ENCODE data around the gene PTPA. TPM values are rescaled to one million over a fixed set of nuclear protein-coding genes. Genes with fewer than 3 reads are reported as not detected.

The PTPA gene
- total RNA-seq, 2 donors from 2014 or later = 94.5 to 142 TPM

- DNase-seq = no peak
- no peaks in the 10 kb centered on the region for H3K36me3 ChIP-seq
- intact Hi-C loops (cut with DNase I) = no loop called here
- H3K4me3 ChIP-seq = no peak overlapping the region
- H3K4me1 ChIP-seq = peaks cover 14% of the 10 kb centered on the region
- no peak overlapping the region for H3K27ac ChIP-seq
- no peaks in the 10 kb centered on the region for H3K27me3 ChIP-seq
- no peak overlapping the region for H3K9ac ChIP-seq (ENCODE audit: low read depth in 2 of 2, low read length in 2 of 2)
- no peak for TF ChIP-seq CTCF (IDR thresholded peaks at IDR 0.05)
- H3K9me3 ChIP-seq = no peaks in the 10 kb centered on the region
These were observed 3.6 kb upstream of the PTPA start for GRCh38 chr9:129107651-129108050.

GRCh38 chr9:129108083-129108804 is 3.0 kb upstream of the PTPA start:
- Histone ChIP-seq H3K9me3 (no peaks in the 10 kb centered on the region), H3K27ac (no peak overlapping the region), H3K4me3 (no peak overlapping the region), H3K27me3 (no peaks in the 10 kb centered on the region), H3K9ac (ENCODE audit: low read depth in 2 of 2, low read length in 2 of 2) (no peak overlapping the region), H3K36me3 (no peaks in the 10 kb centered on the region), H3K4me1 (peaks cover 14% of the 10 kb centered on the region)
- DNase-seq = no peak
- intact Hi-C loops (cut with DNase I) = no loop called here
- TF ChIP-seq CTCF (IDR thresholded peaks at IDR 0.05) = no peak

- no peak overlapping the region for H3K27ac ChIP-seq
- peak overlapping the region in 1 of 2 donors; percentile 81 for H3K9ac ChIP-seq (ENCODE audit: low read depth in 2 of 2, low read length in 2 of 2)
These were observed 2.2 kb upstream of the PTPA start for GRCh38 chr9:129108805-129109536.

GRCh38 chr9:129109537-129109903 is 1.7 kb upstream of the PTPA start:
- peak; percentile 50 for DNase-seq
- TF ChIP-seq CTCF (IDR thresholded peaks at IDR 0.05) = no peak
- Histone ChIP-seq H3K27ac (no peak overlapping the region), H3K36me3 (no peaks in the 10 kb centered on the region), H3K9me3 (no peaks in the 10 kb centered on the region), H3K4me3 (peak overlapping the region; percentile 88), H3K27me3 (no peaks in the 10 kb centered on the region), H3K4me1 (peaks cover 14% of the 10 kb centered on the region), H3K9ac (ENCODE audit: low read depth in 2 of 2, low read length in 2 of 2) (peak overlapping the region in 1 of 2 donors; percentile 81)
- intact Hi-C loops (cut with DNase I) = no loop called here

More at GRCh38 chr9:129108805-129109536, 2.2 kb upstream of the PTPA start:
- peak; percentile 86 for DNase-seq
- H3K27me3 ChIP-seq = no peaks in the 10 kb centered on the region
- H3K4me1 ChIP-seq = peaks cover 14% of the 10 kb centered on the region
- no peaks in the 10 kb centered on the region for H3K9me3 ChIP-seq
- no peak for TF ChIP-seq CTCF (IDR thresholded peaks at IDR 0.05)
- peak overlapping the region; percentile 88 for H3K4me3 ChIP-seq
- intact Hi-C loops (cut with DNase I) = no loop called here
- H3K36me3 ChIP-seq = no peaks in the 10 kb centered on the region

GRCh38 chr9:129109952-129110739 is 1.1 kb upstream of the PTPA start:
- Histone ChIP-seq H3K4me3 (peak overlapping the region; percentile 88), H3K9ac (ENCODE audit: low read depth in 2 of 2, low read length in 2 of 2) (peak overlapping the region; percentile 70 to 81), H3K36me3 (no peaks in the 10 kb centered on the region), H3K27me3 (no peaks in the 10 kb centered on the region), H3K27ac (peak overlapping the region; percentile 73), H3K4me1 (peaks cover 14% of the 10 kb centered on the region), H3K9me3 (no peaks in the 10 kb centered on the region)
- no peak for TF ChIP-seq CTCF (IDR thresholded peaks at IDR 0.05)
- DNase-seq = peak; percentile 43
- intact Hi-C loops (cut with DNase I) = no loop called here
